Ovary (tissue), 3 donors: ENCODE data around the gene HMGA1.

Experiments used
- POLR2A ChIP-seq: fragments of 450-650 bp; IDR thresholded peaks from one replicate; pipeline ENCODE4 v1.6.1; 2017; ENCODE audit warnings: antibody characterized with exemption, mild to moderate bottlenecking, moderate library complexity
- TF ChIP-seq, protein P1 (sequence below), 3 donors: fragments of 450-650 bp in 2 of 3; fragments of 200-600 bp in 1 of 3; IDR thresholded peaks; one replicate each; pipeline versions ENCODE4 v1.5.1 to v1.8.0; 2016 to 2022; ENCODE audit warnings: antibody characterized with exemption in 3 of 3, mild to moderate bottlenecking in 1 of 3
- donor health status: DM: no; HTN: no; CAD: no.

DNA sequence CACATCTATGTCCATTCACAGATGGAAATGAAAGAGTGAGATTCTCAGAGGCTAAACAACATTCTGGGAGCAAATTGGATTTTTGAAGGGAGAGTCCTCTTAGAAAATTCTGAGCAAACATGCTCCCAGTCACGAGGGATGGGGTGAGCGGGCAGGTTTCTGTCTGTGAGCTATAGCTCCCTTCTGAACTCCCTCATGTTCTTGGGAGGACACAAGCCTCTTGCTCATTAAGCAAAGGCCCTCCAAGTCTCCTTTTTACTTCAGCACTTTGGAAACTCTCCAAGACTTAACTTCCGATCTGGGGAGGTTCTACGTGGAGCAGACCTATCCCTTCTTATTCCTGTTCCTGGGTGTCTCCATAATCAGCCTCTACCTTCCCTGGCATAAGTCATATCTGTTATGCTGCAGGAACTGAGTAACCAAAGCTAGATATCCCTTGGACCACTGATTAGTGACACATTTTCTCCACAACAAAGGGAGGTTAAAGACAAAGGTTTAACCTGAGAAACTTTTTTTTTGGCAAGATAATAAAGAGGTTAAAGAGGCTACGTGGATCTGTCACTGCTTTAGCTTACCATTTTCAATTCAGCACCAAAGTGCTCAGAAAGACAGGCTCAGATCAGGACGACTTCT, 45.1 kb downstream of the HMGA1 start:
- TF ChIP-seq, protein P1, sequence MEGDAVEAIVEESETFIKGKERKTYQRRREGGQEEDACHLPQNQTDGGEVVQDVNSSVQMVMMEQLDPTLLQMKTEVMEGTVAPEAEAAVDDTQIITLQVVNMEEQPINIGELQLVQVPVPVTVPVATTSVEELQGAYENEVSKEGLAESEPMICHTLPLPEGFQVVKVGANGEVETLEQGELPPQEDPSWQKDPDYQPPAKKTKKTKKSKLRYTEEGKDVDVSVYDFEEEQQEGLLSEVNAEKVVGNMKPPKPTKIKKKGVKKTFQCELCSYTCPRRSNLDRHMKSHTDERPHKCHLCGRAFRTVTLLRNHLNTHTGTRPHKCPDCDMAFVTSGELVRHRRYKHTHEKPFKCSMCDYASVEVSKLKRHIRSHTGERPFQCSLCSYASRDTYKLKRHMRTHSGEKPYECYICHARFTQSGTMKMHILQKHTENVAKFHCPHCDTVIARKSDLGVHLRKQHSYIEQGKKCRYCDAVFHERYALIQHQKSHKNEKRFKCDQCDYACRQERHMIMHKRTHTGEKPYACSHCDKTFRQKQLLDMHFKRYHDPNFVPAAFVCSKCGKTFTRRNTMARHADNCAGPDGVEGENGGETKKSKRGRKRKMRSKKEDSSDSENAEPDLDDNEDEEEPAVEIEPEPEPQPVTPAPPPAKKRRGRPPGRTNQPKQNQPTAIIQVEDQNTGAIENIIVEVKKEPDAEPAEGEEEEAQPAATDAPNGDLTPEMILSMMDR (IDR thresholded peaks at IDR 0.05), result no peak
- no peak for TF ChIP-seq POLR2A
